Heart right ventricle (tissue), 12 donors: ENCODE data around the gene ZNF99. TPM values are rescaled to one million over a fixed set of nuclear protein-coding genes. Genes with fewer than 3 reads are reported as not detected.

ENCODE experiments used
- polyA plus RNA-seq, 2 donors: library from polyadenylated mRNA; stranded (reverse); fragments of 200-250 nt; gene quantifications; one replicate each; pipeline ENCODE4 v1.2.3, GENCODE V29; 2013
- total RNA-seq, 10 donors: library from RNA; stranded (reverse); fragmentation: NEBNext Ultra II Directional in 3 of 10; extraction: Animal tissue kit (Norgen Biotek cat#: 25700) in 3 of 10; gene quantifications; one replicate each; pipeline versions ENCODE4 v1.2.1 to v1.2.4, GENCODE V29; 2021 to 2023
- donor health status: ischemic (EF 13 %, LVEDD 7.1; RV severe dilation, severe dysfunction).
- donor health status: healthy with polysubstance abuse.
- donor health status: DM: no; HTN: yes; CAD: no.
- donor health status: DM: no; HTN: no; CAD: no.
- donor health status: ischemic (EF 25% LVEDD 6.9; RV normal size, moderate dysfunction).
- donor health status: ischemic (EF 25% LVEDD 5.7; RV mildly dilated, moderate dysfunction).
- donor health status: healthy.
- donor health status: nonischemic (EF 11% LVEDD 7.7; RV severe dilation, severe dysfunction).
- donor health status: DM: yes; HTN: yes; CAD: no.
- donor health status: PGD.
- donor health status: ischemic (EF 29% LVEDD 5.4; RV normal size, mild dysfunction).
- donor health status: nonischemic (EF 23%, LVEDD 6.1; RV moderate dilation, normal function).

The ZNF99 gene
- total and polyA plus RNA-seq, 12 donors = 0.04 to 0.29 (median 0.08) TPM; not detected in 1

Other genes with a start within 250 kb of the ZNF99 start
- gene ZNF492, start 149.8 kb downstream of the ZNF99 start, total RNA-seq = under 1 TPM in 6 of 10 donors, not detected in 4; 0.09 to 0.17 (median 0.13) TPM
- under 1 TPM in 1 of 2 donors, not detected in 1; 0.06 TPM for gene ZNF492, start 149.8 kb downstream of the ZNF99 start, polyA plus RNA-seq
- gene ZNF723, start 48.1 kb upstream of the ZNF99 start, total RNA-seq = not detected
- gene ZNF723, start 48.1 kb upstream of the ZNF99 start, polyA plus RNA-seq = not detected
- 1 to 10 TPM; 3.1 to 6.8 (median 5.2) TPM for gene ZNF728, start 219.0 kb upstream of the ZNF99 start, total RNA-seq
- gene ZNF728, start 219.0 kb upstream of the ZNF99 start, polyA plus RNA-seq = under 1 TPM; 0.28 to 0.51 TPM